HEK293 (cell line): ENCODE measurements around the gene ZXDC.
A peak's percentile ranks its signal among the peaks of the same experiment; 100 is the strongest.

ENCODE experiments used
- CTCF ChIA-PET: fragments of 350-600 bp; formaldehyde crosslinking; extraction: SDS; loops from one replicate; lab custom pipeline; 2021; ENCODE audit warnings: antibody characterized with exemption; lab: Yijun Ruan, JAX
- POLR2A ChIA-PET: fragments of 300-600 bp; formaldehyde crosslinking; extraction: SDS; loops from one replicate; lab custom pipeline; 2020; ENCODE audit warnings: antibody characterized with exemption, inconsistent platforms; lab: Yijun Ruan, JAX
- H3K27ac ChIP-seq: fragments of 200-500 bp; sonication (Bioruptor generic); 2 replicates; pipeline ENCODE4 v1.5.1; 2014; ENCODE audit warnings: low read depth, low read length, control low read depth, inconsistent platforms; ENCODE audit errors: extremely low read depth
- H3K36me3 ChIP-seq, 2 experiments: fragments of 200-500 bp in 1 of 2; sonication (Bioruptor generic) in 1 of 2; 1 replicate in 1 of 2; 2 replicates in 1 of 2; pipeline ENCODE4 v1.5.1; 2014 to 2017; ENCODE audit warnings: inconsistent platforms in 2 of 2, low read length in 2 of 2; ENCODE audit not compliant: control insufficient read depth in 2 of 2, insufficient read depth in 1 of 2
- H3K4me1 ChIP-seq: fragments of 200-500 bp; sonication (Bioruptor generic); 2 replicates; pipeline ENCODE4 v1.5.1; 2014; ENCODE audit warnings: mild to moderate bottlenecking, low read length, inconsistent platforms; ENCODE audit not compliant: control insufficient read depth, insufficient read depth
- H3K4me3 ChIP-seq: 2 replicates; pipeline ENCODE4 v1.5.1; 2011; ENCODE audit warnings: low read depth, mild to moderate bottlenecking, control low read depth, low read length, moderate library complexity
- H3K9me3 ChIP-seq: fragments of 200-500 bp; sonication (Bioruptor generic); 2 replicates; pipeline ENCODE4 v1.5.1; 2014; ENCODE audit warnings: low read depth, low read length, inconsistent platforms; ENCODE audit not compliant: control insufficient read depth, insufficient read depth
- ATF2 ChIP-seq: fragments of 450-650 bp; formaldehyde crosslinking; IDR thresholded peaks from 2 replicates; pipeline ENCODE4 v1.5.1; 2016; ENCODE audit warnings: missing biosample characterization, missing genetic modification characterization, low read depth
- HOXA7 ChIP-seq: sonication (generic); formaldehyde crosslinking; IDR thresholded peaks from 2 replicates; pipeline ENCODE4 v1.8.1; 2022; ENCODE audit warnings: missing genetic modification reagents, borderline replicate concordance
- KLF8 ChIP-seq: fragments of 450-650 bp; formaldehyde crosslinking; IDR thresholded peaks from 2 replicates; pipeline ENCODE4 v1.5.1; 2016; ENCODE audit warnings: missing biosample characterization, missing genetic modification characterization
- KLF9 ChIP-seq: fragments of 450-650 bp; formaldehyde crosslinking; IDR thresholded peaks from 2 replicates; pipeline ENCODE4 v1.5.1; 2016; ENCODE audit warnings: missing biosample characterization, missing genetic modification characterization, low read depth
- SCRT1 ChIP-seq: fragments of 450-650 bp; formaldehyde crosslinking; IDR thresholded peaks from 2 replicates; pipeline ENCODE4 v1.5.1; 2016; ENCODE audit warnings: missing biosample characterization, missing genetic modification characterization, borderline replicate concordance
- SETDB1 ChIP-seq: IDR thresholded peaks from one replicate; pipeline ENCODE4 v1.6.1; 2017; ENCODE audit warnings: mild to moderate bottlenecking, low read length, moderate library complexity, mixed read lengths; ENCODE audit not compliant: insufficient read length
- TRIM28 ChIP-seq: IDR thresholded peaks from 2 replicates; pipeline ENCODE4 v1.6.1; 2011; ENCODE audit warnings: low read length, control low read depth, borderline replicate concordance
- ZBTB10 ChIP-seq: fragments of 450-650 bp; formaldehyde crosslinking; IDR thresholded peaks from 2 replicates; pipeline ENCODE4 v1.5.1; 2016; ENCODE audit warnings: missing biosample characterization, missing genetic modification characterization
- ZBTB8A ChIP-seq: fragments of 450-650 bp; formaldehyde crosslinking; IDR thresholded peaks from 2 replicates; pipeline ENCODE4 v1.5.1; 2016; ENCODE audit warnings: missing biosample characterization, missing genetic modification characterization
- ZFP69B ChIP-seq: fragments of 450-650 bp; formaldehyde crosslinking; IDR thresholded peaks from 2 replicates; pipeline ENCODE4 v1.5.1; 2016; ENCODE audit warnings: missing biosample characterization, missing genetic modification characterization
- ZIC2 ChIP-seq: fragments of 450-650 bp; formaldehyde crosslinking; IDR thresholded peaks from 2 replicates; pipeline ENCODE4 v1.5.1; 2016; ENCODE audit warnings: missing biosample characterization, missing genetic modification characterization
- ZNF16 ChIP-seq: fragments of 450-650 bp; formaldehyde crosslinking; IDR thresholded peaks from 2 replicates; pipeline ENCODE4 v1.5.1; 2016; ENCODE audit warnings: low read depth, missing biosample characterization, missing genetic modification characterization
- ZNF223 ChIP-seq: fragments of 450-650 bp; formaldehyde crosslinking; IDR thresholded peaks from 2 replicates; pipeline ENCODE4 v1.5.1; 2016; ENCODE audit warnings: missing biosample characterization, missing genetic modification characterization
- ZNF416 ChIP-seq: fragments of 450-650 bp; formaldehyde crosslinking; IDR thresholded peaks from 2 replicates; pipeline ENCODE4 v1.5.1; 2016; ENCODE audit warnings: missing biosample characterization, missing genetic modification characterization
- ZNF596 ChIP-seq: fragments of 450-650 bp; IDR thresholded peaks from 2 replicates; pipeline ENCODE4 v1.5.0; 2018; ENCODE audit warnings: missing biosample characterization, mild to moderate bottlenecking, missing genetic modification characterization, moderate library complexity
- ZNF621 ChIP-seq: fragments of 450-650 bp; formaldehyde crosslinking; IDR thresholded peaks from 2 replicates; pipeline ENCODE4 v1.5.1; 2017; ENCODE audit warnings: missing biosample characterization, missing genetic modification characterization
- ZNF626 ChIP-seq: fragments of 450-650 bp; sonication (Bioruptor Pico); formaldehyde crosslinking; IDR thresholded peaks from 2 replicates; pipeline ENCODE4 v1.5.1; 2018; ENCODE audit warnings: missing biosample characterization, missing genetic modification characterization, inconsistent platforms
- ZNF629 ChIP-seq: fragments of 450-650 bp; formaldehyde crosslinking; IDR thresholded peaks from 2 replicates; pipeline ENCODE4 v1.5.1; 2017; ENCODE audit warnings: missing biosample characterization, missing genetic modification characterization
- ZNF639 ChIP-seq: fragments of 450-650 bp; formaldehyde crosslinking; IDR thresholded peaks from 2 replicates; pipeline ENCODE4 v1.5.1; 2016; ENCODE audit warnings: missing biosample characterization, missing genetic modification characterization
- ZNF654 ChIP-seq: fragments of 450-650 bp; formaldehyde crosslinking; IDR thresholded peaks from 2 replicates; pipeline ENCODE4 v1.5.1; 2016; ENCODE audit warnings: low read depth, missing biosample characterization, missing genetic modification characterization
- ZNF704 ChIP-seq: fragments of 450-650 bp; formaldehyde crosslinking; IDR thresholded peaks from 2 replicates; pipeline ENCODE4 v1.5.1; 2016; ENCODE audit warnings: missing biosample characterization, missing genetic modification characterization
- ZNF768 ChIP-seq: fragments of 450-650 bp; formaldehyde crosslinking; IDR thresholded peaks from 2 replicates; pipeline ENCODE4 v1.5.1; 2018; ENCODE audit warnings: missing biosample characterization, mild to moderate bottlenecking, missing genetic modification characterization
- ZNF843 ChIP-seq: fragments of 450-650 bp; formaldehyde crosslinking; IDR thresholded peaks from 2 replicates; pipeline ENCODE4 v1.5.1; 2016; ENCODE audit warnings: missing biosample characterization, missing genetic modification characterization
- TF ChIP-seq, protein P1 (sequence below): fragments of 450-650 bp; formaldehyde crosslinking; IDR thresholded peaks from 2 replicates; pipeline ENCODE4 v1.5.1; 2017; ENCODE audit warnings: missing biosample characterization, missing genetic modification characterization

ZXDC gene

GRCh38 chr3:126466886-126467610 lies 8.6 kb downstream of the ZXDC start (continued):
- TF ChIP-seq ZBTB10 (tag by site-specific recombination) = no peak
- TF ChIP-seq ZNF416 (tag by site-specific recombination) = no peak
- TF ChIP-seq ZNF704 = no peak
- TF ChIP-seq ZNF639 (tag by site-specific recombination) = no peak
- TF ChIP-seq ZNF654 (tag by site-specific recombination) = no peak
- TF ChIP-seq ZNF621 (tag by site-specific recombination) = no peak
- TF ChIP-seq, protein P1, sequence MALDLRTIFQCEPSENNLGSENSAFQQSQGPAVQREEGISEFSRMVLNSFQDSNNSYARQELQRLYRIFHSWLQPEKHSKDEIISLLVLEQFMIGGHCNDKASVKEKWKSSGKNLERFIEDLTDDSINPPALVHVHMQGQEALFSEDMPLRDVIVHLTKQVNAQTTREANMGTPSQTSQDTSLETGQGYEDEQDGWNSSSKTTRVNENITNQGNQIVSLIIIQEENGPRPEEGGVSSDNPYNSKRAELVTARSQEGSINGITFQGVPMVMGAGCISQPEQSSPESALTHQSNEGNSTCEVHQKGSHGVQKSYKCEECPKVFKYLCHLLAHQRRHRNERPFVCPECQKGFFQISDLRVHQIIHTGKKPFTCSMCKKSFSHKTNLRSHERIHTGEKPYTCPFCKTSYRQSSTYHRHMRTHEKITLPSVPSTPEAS (tag by site-specific recombination) = no peak
- TF ChIP-seq TRIM28 = no peak
- no peak for TF ChIP-seq ZNF629 (tag by site-specific recombination)

GRCh38 chr3:126465928-126466544 lies 9.7 kb downstream of the ZXDC start:
- Histone ChIP-seq H3K4me1 (no peaks in the 10 kb centered on the region), H3K9me3 (no peaks in the 10 kb centered on the region), H3K36me3 (peaks cover 8 to 98% of the 10 kb centered on the region in 2 experiments; a peak in 2 of 3 replicates), H3K4me3 (no peak overlapping the region), H3K27ac (no peak overlapping the region)
- TF ChIP-seq ZIC2 = peak; percentile 42
- TF ChIP-seq ZNF16 (tag by site-specific recombination) = no peak
- no peak for TF ChIP-seq ZNF639 (tag by site-specific recombination)
- CTCF ChIA-PET = interaction anchor here (0.8 kb wide), 1 partner anchor 52 kb away, joined by 3 read pairs; no protein-coding TSS in a partner anchor
- POLR2A ChIA-PET = no interaction called here

- H3K27ac ChIP-seq = no peak overlapping the region
- ChIA-PET CTCF (no interaction called here), POLR2A (no interaction called here)
- no peak overlapping the region for H3K4me3 ChIP-seq
- H3K9me3 ChIP-seq = no peaks in the 10 kb centered on the region
- H3K4me1 ChIP-seq = no peaks in the 10 kb centered on the region
- peaks cover under 1 to 97% of the 10 kb centered on the region in 2 experiments; a peak in 2 of 3 replicates for H3K36me3 ChIP-seq
- TF ChIP-seq ZFP69B (no peak), KLF8 (no peak), SETDB1 (no peak), ATF2 (tag by site-specific recombination) (no peak), KLF9 (tag by site-specific recombination) (no peak), ZNF768 (tag by site-specific recombination) (no peak), ZNF626 (tag by site-specific recombination) (no peak), ZNF596 (no peak), ZNF223 (tag by site-specific recombination) (no peak), ZBTB8A (tag by site-specific recombination) (no peak), ZNF843 (tag by site-specific recombination) (no peak), HOXA7 (CRISPR knock-in tag) (no peak), SCRT1 (tag by site-specific recombination) (no peak)
These were observed 10.7 kb downstream of the ZXDC start for GRCh38 chr3:126464997-126465396.
